ENCODE results near the gene KRT13. TPM values are rescaled to one million over a fixed set of nuclear protein-coding genes. Genes with fewer than 3 reads are reported as not detected.

KRT13 gene
- total RNA-seq, 1 experiment from 2014 or later = not detected

GRCh38 chr17:41500131-41500911 is 5.1 kb downstream of the KRT13 start:
- peak; percentile 12 for ATAC-seq
- ChIA-PET POLR2A (interaction anchor here (1.4 kb wide), 1 partner anchor 151 kb away, joined by 3 read pairs; no protein-coding TSS in a partner anchor), CTCF (interaction anchor here (1.1 to 3.2 kb wide), 7 partner anchors 13 to 196 kb away, joined by 3 to 35 read pairs (median 6); no protein-coding TSS in a partner anchor)
- Mint-ChIP-seq H3K27ac (peak overlapping the region; percentile 39; the same call in 1 of the 2 replicates), H3K9me3 (no peaks in the 10 kb centered on the region), H3K36me3 (no peaks in the 10 kb centered on the region), H3K27me3 (ENCODE audit: low read depth) (peaks cover 2% of the 10 kb centered on the region; the same call in 1 of the 2 replicates), H3K4me1 (peaks cover 37% of the 10 kb centered on the region), H3K4me3 (no peak overlapping the region)
- no peak for DNase-seq (ENCODE audit: low spot score)
- TF ChIP-seq SMAD3 (CRISPR knock-in tag; IDR thresholded peaks at IDR 0.05; ENCODE audit: borderline replicate concordance) = no peak
- TF ChIP-seq ZNF423 (CRISPR knock-in tag; IDR thresholded peaks at IDR 0.05) = 0 out of 2 replicates have a peak, but pooled peaks have one; percentile 37

GRCh38 chr17:41499714-41500113 is 5.7 kb downstream of the KRT13 start:
- no peaks in the 10 kb centered on the region for H3K9me3 Mint-ChIP-seq
- peaks cover 37% of the 10 kb centered on the region for H3K4me1 Mint-ChIP-seq
- peaks cover 2% of the 10 kb centered on the region; the same call in 1 of the 2 replicates for H3K27me3 Mint-ChIP-seq (ENCODE audit: low read depth)
- no peaks in the 10 kb centered on the region for H3K36me3 Mint-ChIP-seq
- ATAC-seq (no peak), DNase-seq (ENCODE audit: low spot score) (no peak)
- H3K4me3 Mint-ChIP-seq = no peak overlapping the region
- H3K27ac Mint-ChIP-seq = no peak overlapping the region
- ChIA-PET CTCF (interaction anchor here (0.9 to 3.2 kb wide), 6 partner anchors 13 to 196 kb away, joined by 3 to 35 read pairs (median 4); no protein-coding TSS in a partner anchor), POLR2A (no interaction called here)
- TF ChIP-seq ZBTB21 (CRISPR knock-in tag; IDR thresholded peaks at IDR 0.05; ENCODE audit: borderline replicate concordance) (no peak), PRDM15 (CRISPR knock-in tag; IDR thresholded peaks at IDR 0.05) (no peak), HMGXB4 (CRISPR knock-in tag; IDR thresholded peaks at IDR 0.05) (no peak), AFF4 (CRISPR knock-in tag; IDR thresholded peaks at IDR 0.05; ENCODE audit: borderline replicate concordance) (no peak)

- H3K4me1 Mint-ChIP-seq = peaks cover 37% of the 10 kb centered on the region
- CTCF ChIA-PET = interaction anchor here (0.9 to 2.1 kb wide), 7 partner anchors 11 to 635 kb away, joined by 3 to 15 read pairs (median 5); no protein-coding TSS in a partner anchor
- no peak for ATAC-seq
- no peak for DNase-seq (ENCODE audit: low spot score)
- no peaks in the 10 kb centered on the region for H3K9me3 Mint-ChIP-seq
- H3K27me3 Mint-ChIP-seq (ENCODE audit: low read depth) = peaks cover 2% of the 10 kb centered on the region; the same call in 1 of the 2 replicates
- POLR2A ChIA-PET = interaction anchor here (1.3 kb wide), 1 partner anchor 30 kb away, joined by 4 read pairs; the partner anchor contains the start of gene KRT19
- H3K27ac Mint-ChIP-seq = no peak overlapping the region
- H3K36me3 Mint-ChIP-seq = no peaks in the 10 kb centered on the region
- no peak overlapping the region for H3K4me3 Mint-ChIP-seq
- TF ChIP-seq PRDM15 (CRISPR knock-in tag; IDR thresholded peaks at IDR 0.05) (no peak), ERG (CRISPR knock-in tag; IDR thresholded peaks at IDR 0.05) (no peak), ESRRA (CRISPR knock-in tag; IDR thresholded peaks at IDR 0.05; ENCODE audit: borderline replicate concordance) (no peak), STAT6 (CRISPR knock-in tag; conservative IDR thresholded peaks at IDR 0.05; ENCODE audit: low read depth) (no peak)
These were observed 7.1 kb downstream of the KRT13 start for GRCh38 chr17:41498276-41498675.
